GM13976 (cell line): Measurements from ENCODE around the gene SMIM24.

ENCODE experiments used
- DNase-seq: peaks from one replicate; pipeline ENCODE4 v3.0.0; 2012; ENCODE audit warnings: low spot score
- in situ Hi-C: fragments of 300-500 bp; cut with MboI; formaldehyde crosslinking; loops from one replicate; pipeline ENCODE4 v1.12.0; 2022; ENCODE audit warnings: low sequenced_read_pairs, mixed read lengths, inconsistent platforms; ENCODE audit not compliant: unreplicated experiment
- TF ChIP-seq, protein P1 (sequence below): IDR thresholded peaks from 2 replicates; pipeline ENCODE4 v1.5.1; 2012; ENCODE audit warnings: borderline replicate concordance, mild to moderate bottlenecking; ENCODE audit not compliant: insufficient read depth; ENCODE audit errors: extremely low read depth, missing control alignments, control extremely low read depth

The SMIM24 gene

GRCh38 chr19:3479177-3479833, 1.0 kb downstream of the SMIM24 start:
- in situ Hi-C loops, result loop anchor here (10.0 kb wide), 1 partner anchor 155 kb away; no protein-coding TSS in a partner anchor
- TF ChIP-seq, protein P1, sequence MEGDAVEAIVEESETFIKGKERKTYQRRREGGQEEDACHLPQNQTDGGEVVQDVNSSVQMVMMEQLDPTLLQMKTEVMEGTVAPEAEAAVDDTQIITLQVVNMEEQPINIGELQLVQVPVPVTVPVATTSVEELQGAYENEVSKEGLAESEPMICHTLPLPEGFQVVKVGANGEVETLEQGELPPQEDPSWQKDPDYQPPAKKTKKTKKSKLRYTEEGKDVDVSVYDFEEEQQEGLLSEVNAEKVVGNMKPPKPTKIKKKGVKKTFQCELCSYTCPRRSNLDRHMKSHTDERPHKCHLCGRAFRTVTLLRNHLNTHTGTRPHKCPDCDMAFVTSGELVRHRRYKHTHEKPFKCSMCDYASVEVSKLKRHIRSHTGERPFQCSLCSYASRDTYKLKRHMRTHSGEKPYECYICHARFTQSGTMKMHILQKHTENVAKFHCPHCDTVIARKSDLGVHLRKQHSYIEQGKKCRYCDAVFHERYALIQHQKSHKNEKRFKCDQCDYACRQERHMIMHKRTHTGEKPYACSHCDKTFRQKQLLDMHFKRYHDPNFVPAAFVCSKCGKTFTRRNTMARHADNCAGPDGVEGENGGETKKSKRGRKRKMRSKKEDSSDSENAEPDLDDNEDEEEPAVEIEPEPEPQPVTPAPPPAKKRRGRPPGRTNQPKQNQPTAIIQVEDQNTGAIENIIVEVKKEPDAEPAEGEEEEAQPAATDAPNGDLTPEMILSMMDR, result no peak
- DNase-seq, result peak; percentile 83

GRCh38 chr19:3478409-3479176, 1.7 kb downstream of the SMIM24 start:
- no peak for DNase-seq
- in situ Hi-C loops, result loop anchor here (10.0 kb wide), 1 partner anchor 154 kb away; no protein-coding TSS in a partner anchor
- TF ChIP-seq, protein P1, result no peak

DNA sequence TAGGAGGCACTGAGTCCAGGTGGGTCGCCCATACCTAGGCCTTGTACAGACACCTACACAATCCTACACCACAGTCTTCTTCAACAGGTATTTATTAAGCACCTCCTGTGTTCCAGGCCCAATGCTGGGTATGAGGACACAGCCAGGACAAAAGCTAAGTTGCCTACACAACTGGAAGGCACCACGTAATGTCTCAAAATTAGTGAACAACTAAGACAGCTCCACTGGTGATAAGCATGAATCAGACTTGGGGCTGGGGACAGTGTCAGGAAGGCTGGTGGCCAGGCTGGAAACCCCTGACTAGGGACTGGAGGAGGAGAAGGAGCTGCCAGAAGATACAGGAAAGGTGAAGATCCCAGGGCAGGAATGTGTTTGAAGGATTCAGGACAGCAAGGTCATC, 2.4 kb downstream of the SMIM24 start:
- TF ChIP-seq, protein P1, result no peak
- in situ Hi-C loops, result loop anchor here (10.0 kb wide), 1 partner anchor 153 kb away; no protein-coding TSS in a partner anchor
- DNase-seq, result no peak

DNA sequence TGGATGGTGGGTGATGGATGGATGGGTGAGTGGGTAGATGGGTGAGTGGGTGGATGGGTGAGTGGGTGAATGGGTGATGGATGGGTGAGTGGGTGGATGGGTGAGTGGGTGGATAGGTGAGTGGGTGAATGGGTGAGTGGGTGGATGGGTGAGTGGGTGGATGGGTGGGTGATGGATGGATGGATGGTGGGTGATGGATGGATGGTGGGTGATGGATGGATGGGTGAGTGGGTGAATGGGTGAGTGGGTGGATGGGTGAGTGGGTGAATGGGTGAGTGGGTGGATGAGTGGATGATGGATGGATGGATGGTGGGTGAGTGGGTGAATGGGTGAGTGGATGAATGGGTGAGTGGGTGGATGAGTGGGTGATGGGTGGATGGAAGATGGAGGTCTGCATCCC, 2.8 kb downstream of the SMIM24 start:
- in situ Hi-C loops, result loop anchor here (10.0 kb wide), 1 partner anchor 153 kb away; no protein-coding TSS in a partner anchor
- no peak for DNase-seq
- TF ChIP-seq, protein P1, result no peak

DNA sequence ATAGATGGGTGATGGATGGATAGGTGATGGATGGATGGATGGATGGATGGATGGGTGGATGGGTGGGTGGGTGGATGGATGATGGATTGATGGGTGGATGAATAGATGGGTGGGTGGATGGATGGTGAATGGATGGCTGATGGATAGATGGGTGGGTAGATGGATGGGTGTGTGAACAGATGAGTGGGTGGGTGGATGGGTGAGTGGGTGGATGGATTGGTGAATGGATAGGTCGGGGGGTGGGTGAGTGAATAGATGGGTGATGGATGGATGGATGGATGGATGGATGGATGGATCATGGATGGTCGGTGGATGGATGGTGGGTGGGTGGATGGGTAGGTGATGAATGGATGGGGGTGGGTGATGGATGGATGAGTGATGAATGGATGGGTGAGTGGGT, 3.5 kb downstream of the SMIM24 start:
- in situ Hi-C loops, result loop anchor here (10.0 kb wide), 1 partner anchor 152 kb away; no protein-coding TSS in a partner anchor
- no peak for DNase-seq
- TF ChIP-seq, protein P1, result no peak

GRCh38 chr19:3475449-3475848, 4.9 kb downstream of the SMIM24 start:
- in situ Hi-C loops, result loop anchor here (10.0 kb wide), 1 partner anchor 151 kb away; no protein-coding TSS in a partner anchor
- no peak for DNase-seq
- TF ChIP-seq, protein P1, result no peak
